K562 treated with DMSO at 1 percent for 4 hours (cell line): ENCODE data around the gene GSTA5. TPM values are rescaled to one million over a fixed set of nuclear protein-coding genes. Genes with fewer than 3 reads are reported as not detected.

Experiments used
- total RNA-seq: library from RNA; unstranded; fragments of 300-600 nt; gene quantifications from 2 replicates; pipeline ENCODE4 v1.2.3, GENCODE V29; 2022; ENCODE audit not compliant: insufficient read depth

Gene GSTA5
- not detected in 2 replicates for total RNA-seq

GRCh38 chr6:52840763-52841585 is at the start of gene GSTA5:
GSTA5 (minus strand) TSS chr6:52840813.

GRCh38 chr6:52803668-52804255 is 36.9 kb downstream of the GSTA5 start, which contains the start of gene GSTA1:
GSTA1 (minus strand) TSS chr6:52803816; CDS start chr6:52799267, 4,549 bp downstream.

Other genes starting within 250 kb of the GSTA5 start
- gene TMEM14A, start 169.7 kb downstream of the GSTA5 start, total RNA-seq, result 7.3 and 7.6 TPM in 2 replicates
- gene GSTA2, start 77.3 kb downstream of the GSTA5 start, total RNA-seq, result not detected in 2 replicates
- not detected in 2 replicates for gene GSTA1, start 37.0 kb downstream of the GSTA5 start, total RNA-seq
- gene GSTA3, start 68.9 kb upstream of the GSTA5 start, total RNA-seq, result not detected in 2 replicates
- gene GSTA4, start 154.5 kb upstream of the GSTA5 start, total RNA-seq, result 0.71 TPM in 1 of 2 replicates, not detected in the other
- 1.8 and 2.3 TPM in 2 replicates for gene CILK1, start 221.0 kb upstream of the GSTA5 start, total RNA-seq
- gene FBXO9, start 224.6 kb upstream of the GSTA5 start, total RNA-seq, result 36.4 and 40.1 TPM in 2 replicates